GM13976 (cell line): Measurements from ENCODE around the gene PRPF31.

Experiments used
- DNase-seq: peaks from one replicate; pipeline ENCODE4 v3.0.0; 2012; ENCODE audit warnings: low spot score
- CTCF ChIP-seq: IDR thresholded peaks from 2 replicates; pipeline ENCODE4 v1.5.1; 2012; ENCODE audit warnings: borderline replicate concordance, mild to moderate bottlenecking; ENCODE audit not compliant: insufficient read depth; ENCODE audit errors: extremely low read depth, missing control alignments, control extremely low read depth
- in situ Hi-C: fragments of 300-500 bp; cut with MboI; formaldehyde crosslinking; loops from one replicate; pipeline ENCODE4 v1.12.0; 2022; ENCODE audit warnings: low sequenced_read_pairs, mixed read lengths, inconsistent platforms; ENCODE audit not compliant: unreplicated experiment

PRPF31 gene

GRCh38 chr19:54172471-54173358 lies 57.2 kb downstream of the PRPF31 start, which contains the start of gene TMC4:
TSS of gene TMC4 (minus strand) at chr19:54173160. CDS start at chr19:54173117, 43 bp downstream.
- TF ChIP-seq CTCF, result no peak
- no peak for DNase-seq
- in situ Hi-C loops, result no loop called here

GRCh38 chr19:54173359-54173699 lies 57.8 kb downstream of the PRPF31 start:
- DNase-seq, result no peak
- no peak for TF ChIP-seq CTCF
- in situ Hi-C loops, result no loop called here

- no peak for DNase-seq
- TF ChIP-seq CTCF, result no peak
- in situ Hi-C loops, result no loop called here
Observed at GRCh38 chr19:54173951-54174834, 58.6 kb downstream of the PRPF31 start.

GRCh38 chr19:54178581-54179261 lies 63.2 kb downstream of the PRPF31 start:
- in situ Hi-C loops, result no loop called here
- no peak for TF ChIP-seq CTCF
- DNase-seq, result no peak

- in situ Hi-C loops, result no loop called here
- no peak for TF ChIP-seq CTCF
- DNase-seq, result no peak
Observed at GRCh38 chr19:54179262-54179852, 63.8 kb downstream of the PRPF31 start.
